ENCODE measurements around the gene CALM3.

CALM3 gene

GRCh38 chr19:46656541-46656940 lies 55.4 kb downstream of the CALM3 start:
- no peak for DNase-seq (ENCODE audit: low spot score)
- in situ Hi-C loops (cut with MboI; ENCODE audit: low pct_unique_long_range_greater_than_20kb, low sequenced_read_pairs, unreplicated experiment): no loop called here
- no peak for TF ChIP-seq CTCF (IDR thresholded peaks at IDR 0.05; ENCODE audit: extremely low read depth, insufficient read depth, missing control alignments)

GRCh38 chr19:46659151-46660007 lies 58.2 kb downstream of the CALM3 start:
- DNase-seq (ENCODE audit: low spot score): peak; percentile 37
- in situ Hi-C loops (cut with MboI; ENCODE audit: low pct_unique_long_range_greater_than_20kb, low sequenced_read_pairs, unreplicated experiment): loop anchor here (5.0 to 10.0 kb wide), 2 partner anchors 47 to 125 kb away; no protein-coding TSS in a partner anchor
- no peak for TF ChIP-seq CTCF (IDR thresholded peaks at IDR 0.05; ENCODE audit: extremely low read depth, insufficient read depth, missing control alignments)

GRCh38 chr19:46660008-46660517 lies 58.9 kb downstream of the CALM3 start:
- no peak for TF ChIP-seq CTCF (IDR thresholded peaks at IDR 0.05; ENCODE audit: extremely low read depth, insufficient read depth, missing control alignments)
- DNase-seq (ENCODE audit: low spot score): no peak
- in situ Hi-C loops (cut with MboI; ENCODE audit: low pct_unique_long_range_greater_than_20kb, low sequenced_read_pairs, unreplicated experiment): loop anchor here (5.0 to 10.0 kb wide), 2 partner anchors 48 to 125 kb away; no protein-coding TSS in a partner anchor
